ENCODE results near the gene CBR4. TPM values are rescaled to one million over a fixed set of nuclear protein-coding genes. Genes with fewer than 3 reads are reported as not detected.

Gene CBR4
- total RNA-seq, 1 donor, result 23.4 TPM

GRCh38 chr4:169024762-169025161, 14.7 kb upstream of the CBR4 start:
- DNase-seq (ENCODE audit: low read depth), result peak; percentile 66

GRCh38 chr4:169018406-169018805, 8.4 kb upstream of the CBR4 start:
- TF ChIP-seq CTCF (IDR thresholded peaks at IDR 0.05; ENCODE audit: insufficient read depth, low read length), result no peak
- H3K4me3 ChIP-seq (ENCODE audit: low read depth, low read length), result no peak overlapping the region
- no peak for DNase-seq (ENCODE audit: low read depth)

More at GRCh38 chr4:169024762-169025161, 14.7 kb upstream of the CBR4 start:
- peak; percentile 70 for TF ChIP-seq CTCF (IDR thresholded peaks at IDR 0.05; ENCODE audit: insufficient read depth, low read length)
- no peak overlapping the region for H3K4me3 ChIP-seq (ENCODE audit: low read depth, low read length)

GRCh38 chr4:169017971-169018370, 7.9 kb upstream of the CBR4 start:
- no peak for DNase-seq (ENCODE audit: low read depth)
- TF ChIP-seq CTCF (IDR thresholded peaks at IDR 0.05; ENCODE audit: insufficient read depth, low read length), result no peak
- no peak overlapping the region for H3K4me3 ChIP-seq (ENCODE audit: low read depth, low read length)

GRCh38 chr4:169015186-169015623, 5.2 kb upstream of the CBR4 start:
- no peak overlapping the region for H3K4me3 ChIP-seq (ENCODE audit: low read depth, low read length)
- DNase-seq (ENCODE audit: low read depth), result no peak
- TF ChIP-seq CTCF (IDR thresholded peaks at IDR 0.05; ENCODE audit: insufficient read depth, low read length), result no peak

GRCh38 chr4:169014586-169014985, 4.5 kb upstream of the CBR4 start:
- no peak for DNase-seq (ENCODE audit: low read depth)
- TF ChIP-seq CTCF (IDR thresholded peaks at IDR 0.05; ENCODE audit: insufficient read depth, low read length), result no peak
- H3K4me3 ChIP-seq (ENCODE audit: low read depth, low read length), result no peak overlapping the region

- TF ChIP-seq CTCF (IDR thresholded peaks at IDR 0.05; ENCODE audit: insufficient read depth, low read length), result no peak
- DNase-seq (ENCODE audit: low read depth), result no peak
- H3K4me3 ChIP-seq (ENCODE audit: low read depth, low read length), result no peak overlapping the region
Measured at GRCh38 chr4:169013396-169013795, 3.3 kb upstream of the CBR4 start.

- no peak for DNase-seq (ENCODE audit: low read depth)
- TF ChIP-seq CTCF (IDR thresholded peaks at IDR 0.05; ENCODE audit: insufficient read depth, low read length), result no peak
- H3K4me3 ChIP-seq (ENCODE audit: low read depth, low read length), result no peak overlapping the region
Measured at GRCh38 chr4:169012049-169012448, 2.0 kb upstream of the CBR4 start.
